ENCODE measurements around the gene PCDHGA1.

DNA sequence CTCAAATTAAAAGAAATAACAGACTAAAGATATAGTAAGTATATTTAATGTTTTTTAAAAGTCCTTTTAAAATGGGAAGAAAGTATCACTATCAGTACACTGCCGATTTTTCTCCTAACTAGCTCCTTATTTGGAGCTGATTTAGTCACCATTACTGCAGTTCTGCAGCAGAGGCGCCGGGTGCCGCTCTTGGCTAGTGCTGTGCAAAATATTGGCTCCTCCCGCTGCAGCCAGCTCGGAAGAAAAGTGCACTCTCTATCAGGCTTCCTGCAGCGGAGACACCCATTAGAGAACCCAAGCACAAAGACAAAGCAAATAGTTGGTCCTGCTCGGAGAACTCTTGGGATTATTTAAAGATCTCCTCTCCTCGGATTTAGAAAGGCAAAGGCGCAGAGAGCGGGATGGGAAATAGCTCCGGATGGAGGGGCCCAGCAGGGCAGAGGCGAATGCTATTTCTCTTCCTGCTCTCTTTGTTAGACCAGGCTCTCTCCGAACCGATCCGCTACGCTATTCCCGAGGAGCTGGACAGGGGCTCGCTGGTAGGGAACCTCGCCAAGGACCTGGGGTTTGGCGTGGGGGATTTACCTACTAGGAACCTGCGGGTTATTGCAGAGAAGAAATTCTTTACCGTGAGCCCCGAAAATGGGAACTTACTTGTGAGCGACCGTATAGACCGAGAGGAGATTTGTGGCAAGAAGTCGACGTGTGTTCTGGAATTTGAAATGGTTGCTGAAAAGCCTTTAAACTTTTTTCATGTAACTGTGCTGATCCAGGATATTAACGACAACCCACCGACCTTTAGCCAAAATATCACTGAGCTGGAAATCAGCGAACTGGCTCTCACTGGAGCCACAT lies 39.9 kb downstream of the PCDHGA1 start, which contains the start of gene PCDHGB3:
- TF ChIP-seq, protein P1, sequence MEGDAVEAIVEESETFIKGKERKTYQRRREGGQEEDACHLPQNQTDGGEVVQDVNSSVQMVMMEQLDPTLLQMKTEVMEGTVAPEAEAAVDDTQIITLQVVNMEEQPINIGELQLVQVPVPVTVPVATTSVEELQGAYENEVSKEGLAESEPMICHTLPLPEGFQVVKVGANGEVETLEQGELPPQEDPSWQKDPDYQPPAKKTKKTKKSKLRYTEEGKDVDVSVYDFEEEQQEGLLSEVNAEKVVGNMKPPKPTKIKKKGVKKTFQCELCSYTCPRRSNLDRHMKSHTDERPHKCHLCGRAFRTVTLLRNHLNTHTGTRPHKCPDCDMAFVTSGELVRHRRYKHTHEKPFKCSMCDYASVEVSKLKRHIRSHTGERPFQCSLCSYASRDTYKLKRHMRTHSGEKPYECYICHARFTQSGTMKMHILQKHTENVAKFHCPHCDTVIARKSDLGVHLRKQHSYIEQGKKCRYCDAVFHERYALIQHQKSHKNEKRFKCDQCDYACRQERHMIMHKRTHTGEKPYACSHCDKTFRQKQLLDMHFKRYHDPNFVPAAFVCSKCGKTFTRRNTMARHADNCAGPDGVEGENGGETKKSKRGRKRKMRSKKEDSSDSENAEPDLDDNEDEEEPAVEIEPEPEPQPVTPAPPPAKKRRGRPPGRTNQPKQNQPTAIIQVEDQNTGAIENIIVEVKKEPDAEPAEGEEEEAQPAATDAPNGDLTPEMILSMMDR (IDR thresholded peaks at IDR 0.05), result no peak
- no peak for TF ChIP-seq EZH2 (IDR thresholded peaks at IDR 0.05)
